Measurements from ENCODE around the gene SRP68.

SRP68 gene

DNA sequence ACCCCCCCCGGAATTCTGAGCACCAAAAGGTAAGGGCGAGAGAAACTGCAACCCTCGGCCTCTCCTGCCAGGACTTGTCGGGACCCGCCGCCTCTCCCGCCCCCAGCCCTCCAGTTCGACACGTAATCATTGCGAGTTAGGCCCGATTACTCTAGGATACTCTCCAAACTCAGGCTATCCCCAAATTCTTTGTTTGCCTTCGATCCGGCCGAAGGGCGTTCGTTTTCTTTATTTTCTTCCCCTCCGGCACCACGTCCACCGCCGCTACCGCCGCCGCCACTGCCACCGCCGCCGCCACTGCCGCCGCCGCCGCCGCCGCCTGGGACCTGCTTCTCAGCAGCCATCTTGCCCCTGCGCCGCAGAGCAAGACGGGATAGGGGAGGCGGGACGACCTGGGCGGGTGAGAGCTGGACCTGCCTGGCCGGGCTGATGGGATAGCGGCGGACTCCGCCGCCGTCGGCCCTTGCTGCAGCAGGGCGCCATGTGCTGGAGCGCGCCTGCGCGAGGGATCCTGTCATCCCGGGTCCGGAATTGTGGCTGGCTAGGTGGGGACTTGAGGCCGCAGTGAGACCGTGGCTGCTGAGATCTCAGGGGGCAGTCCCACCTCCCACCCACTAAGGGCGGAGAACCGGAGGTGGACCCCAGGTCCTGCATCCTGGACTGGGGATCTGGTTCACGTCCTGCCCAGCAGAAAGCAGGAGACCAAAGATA, at the start of gene SRP68:
TSS of gene SRP68 (minus strand) at position 370 of the 711 bp plus-strand sequence. CDS start at position 344, 26 bp downstream.
- peak; percentile 87 for DNase-seq

DNA sequence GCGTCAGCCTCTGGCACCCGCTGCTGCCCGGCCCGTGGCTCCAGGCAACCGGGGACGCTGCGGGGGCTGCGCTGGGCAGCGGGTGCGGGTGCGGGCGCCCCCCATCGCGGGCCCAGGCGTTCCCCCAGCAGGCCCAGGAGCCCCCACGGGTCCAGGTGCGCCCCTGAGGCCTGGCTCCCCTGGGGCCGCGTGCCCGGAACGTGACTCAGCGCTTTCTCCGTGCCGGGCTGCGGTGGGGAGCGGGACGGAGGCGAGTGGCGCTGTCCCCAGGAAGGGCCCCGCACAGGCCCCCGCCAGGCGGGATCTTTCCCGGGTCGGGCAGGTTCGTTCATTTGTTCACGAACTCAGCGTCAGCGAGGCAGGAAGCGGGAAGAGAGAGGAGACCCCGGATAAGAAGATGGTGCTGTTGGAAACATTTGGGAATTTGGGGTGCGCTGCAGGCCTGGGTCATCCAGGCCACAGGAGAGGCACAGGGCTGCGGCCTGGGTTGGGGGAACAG, 49.7 kb upstream of the SRP68 start:
- no peak for DNase-seq

DNA sequence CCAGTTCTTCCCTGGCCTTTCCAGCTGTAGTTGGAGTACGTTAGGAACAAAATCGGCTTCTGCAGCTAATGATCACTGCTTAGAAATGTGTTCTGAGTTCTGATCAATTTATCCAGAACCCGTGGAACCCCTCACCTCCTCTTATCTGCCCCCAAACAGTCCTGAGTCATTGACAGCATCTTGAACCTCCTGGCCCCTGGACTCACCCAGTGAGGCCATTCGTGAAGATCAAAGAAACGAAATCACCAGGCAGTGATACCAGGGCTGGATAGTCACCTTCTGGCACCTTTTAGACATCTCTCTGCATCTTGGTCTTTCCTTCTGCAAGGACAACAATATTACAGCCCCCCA, 48.3 kb upstream of the SRP68 start:
- DNase-seq = no peak

DNA sequence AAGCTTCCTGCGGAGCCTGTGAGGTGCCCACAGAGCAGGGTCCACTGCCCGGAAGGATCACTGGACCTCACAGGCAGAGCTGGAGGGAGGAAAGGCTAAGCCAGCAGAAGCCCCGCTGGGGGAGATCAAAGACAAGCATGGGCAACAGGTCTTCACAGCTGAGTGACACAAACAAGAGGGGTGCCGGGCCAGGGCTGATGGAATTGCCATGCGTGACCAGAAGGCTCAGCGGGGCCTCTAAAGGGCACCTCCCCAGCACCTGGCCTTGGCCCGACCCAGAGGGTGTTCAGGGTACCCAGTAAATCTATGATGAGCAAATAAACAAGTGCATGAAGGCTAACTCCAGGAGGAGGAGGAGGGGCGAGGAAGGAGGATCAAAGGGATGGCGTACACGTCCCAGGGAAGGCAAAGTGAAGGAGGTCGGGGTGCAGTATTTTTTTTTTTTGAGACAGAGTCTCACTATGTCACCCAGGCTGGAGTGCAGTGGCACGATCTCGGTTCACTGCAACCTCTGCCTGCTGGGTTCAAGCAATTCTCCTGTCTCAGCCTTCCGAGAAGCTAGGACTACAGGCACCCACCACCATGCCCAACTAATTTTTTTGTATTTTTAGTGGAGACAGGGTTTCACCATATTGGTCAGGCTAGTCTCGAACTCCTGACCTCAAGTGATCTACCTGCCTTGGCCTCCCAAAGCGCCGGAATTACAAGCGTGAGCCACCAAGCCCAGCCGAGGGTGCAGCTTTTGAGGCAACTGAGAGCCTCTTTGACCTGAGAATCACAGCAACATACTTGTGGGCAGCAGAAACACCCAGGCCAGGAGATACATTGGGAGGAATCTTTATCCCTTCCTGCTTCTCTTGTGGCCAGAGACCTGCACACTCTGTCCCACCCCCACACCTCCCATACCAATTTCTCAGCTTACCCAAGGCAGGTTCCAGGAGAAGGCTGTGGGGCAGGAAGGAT, 47.4 kb upstream of the SRP68 start:
- DNase-seq = no peak

DNA sequence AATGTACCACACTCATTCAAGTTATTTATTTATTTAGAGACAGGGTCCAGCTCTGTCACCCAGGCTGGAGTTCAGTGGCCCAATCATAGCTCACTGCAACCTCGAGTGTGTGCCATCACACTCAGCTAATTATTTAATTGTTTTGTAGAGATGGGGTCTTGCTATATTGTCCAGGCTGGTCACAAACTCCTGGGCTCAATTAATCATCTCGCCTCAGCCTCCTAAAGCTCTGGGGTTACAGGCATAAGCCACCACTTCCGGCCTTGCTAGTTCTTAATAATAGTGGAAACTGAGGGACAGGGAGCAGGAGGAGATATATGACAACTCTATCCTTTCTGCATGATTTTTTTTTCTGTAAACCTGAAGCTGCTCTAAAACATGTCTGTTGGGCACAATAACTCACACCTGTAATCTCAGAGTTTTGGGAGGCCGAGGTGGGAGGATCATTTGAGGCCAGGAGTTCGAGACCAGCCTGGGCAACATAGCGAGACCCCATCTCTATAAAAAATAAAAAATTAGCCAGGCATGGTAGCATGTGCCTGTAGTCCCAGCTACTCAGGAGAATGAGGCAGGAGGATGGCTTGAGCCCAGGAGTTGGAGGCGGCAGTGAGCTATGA, 42.9 kb upstream of the SRP68 start:
- DNase-seq = no peak

DNA sequence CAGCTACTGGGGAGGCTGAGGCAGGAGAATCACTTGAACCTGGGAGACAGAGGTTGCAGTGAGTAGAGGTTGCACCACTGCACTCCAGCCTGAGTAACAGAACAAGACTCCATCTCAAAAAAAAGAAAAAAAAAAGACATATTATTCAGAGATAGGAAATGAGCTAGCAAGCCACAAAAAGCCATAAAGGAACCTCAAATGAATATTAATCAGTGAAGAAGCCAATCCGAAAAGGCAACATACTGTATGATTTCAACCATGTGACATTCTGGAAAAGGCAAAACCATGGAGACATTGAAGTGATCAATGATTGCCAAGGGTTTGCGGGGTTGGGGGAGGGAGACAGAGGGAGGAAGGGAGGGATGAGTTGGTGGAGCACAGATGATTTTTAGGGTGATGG, 39.6 kb upstream of the SRP68 start:
- DNase-seq = no peak

DNA sequence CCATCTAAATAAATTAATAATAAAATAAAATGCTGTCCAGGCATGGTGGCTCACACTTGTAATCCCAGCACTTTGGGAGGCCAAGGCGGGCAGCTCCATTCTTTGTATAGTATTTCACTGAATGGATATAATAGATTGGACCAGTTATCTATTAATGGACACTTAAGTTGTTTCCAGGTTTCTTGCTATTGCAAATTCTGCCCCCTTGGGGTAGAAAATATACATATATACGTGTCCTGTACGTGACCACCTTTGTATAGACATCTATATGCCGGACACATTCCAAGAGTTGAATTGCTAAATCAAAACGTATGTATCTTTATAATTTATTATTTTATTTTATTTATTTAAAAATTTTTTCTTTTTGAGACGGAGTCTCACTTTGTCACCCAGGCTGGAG, 35.2 kb upstream of the SRP68 start:
- DNase-seq = no peak

DNA sequence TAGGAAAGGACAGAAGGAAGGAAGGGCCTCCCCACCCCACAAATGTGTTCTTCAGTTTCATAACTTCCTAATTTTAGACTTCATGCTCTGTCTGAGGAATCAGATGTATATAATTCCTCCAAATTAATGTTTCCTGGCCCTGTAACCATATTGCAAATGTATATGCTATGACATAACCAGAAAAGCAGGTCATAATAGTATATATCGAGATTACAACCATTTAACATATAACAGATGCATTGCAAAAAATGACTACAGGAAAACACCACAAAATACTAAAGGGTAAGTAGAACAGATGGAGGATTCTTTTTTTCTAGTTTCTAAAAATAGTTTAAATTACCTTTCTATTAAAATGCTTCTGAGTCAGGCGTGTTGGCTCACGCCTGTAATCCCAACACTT, 34.4 kb upstream of the SRP68 start:
- peak; percentile 22 for DNase-seq

DNA sequence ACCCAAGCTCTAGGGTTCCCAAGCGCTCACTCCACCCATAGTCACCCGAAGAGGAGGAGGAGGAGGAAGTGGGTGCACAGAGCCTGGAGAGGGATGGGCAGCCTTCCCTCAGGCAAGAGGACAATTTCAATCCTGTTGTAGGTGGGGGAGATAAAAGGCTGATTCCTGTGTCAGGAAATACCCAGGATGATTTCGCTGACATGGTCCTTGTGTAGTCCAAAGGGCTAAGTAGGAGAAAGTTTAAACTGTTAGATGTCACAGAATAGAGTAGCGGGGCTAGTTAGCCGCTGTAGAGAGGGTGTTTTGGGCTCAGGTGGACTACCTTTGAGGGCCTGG, 32.5 kb upstream of the SRP68 start:
- DNase-seq = no peak

DNA sequence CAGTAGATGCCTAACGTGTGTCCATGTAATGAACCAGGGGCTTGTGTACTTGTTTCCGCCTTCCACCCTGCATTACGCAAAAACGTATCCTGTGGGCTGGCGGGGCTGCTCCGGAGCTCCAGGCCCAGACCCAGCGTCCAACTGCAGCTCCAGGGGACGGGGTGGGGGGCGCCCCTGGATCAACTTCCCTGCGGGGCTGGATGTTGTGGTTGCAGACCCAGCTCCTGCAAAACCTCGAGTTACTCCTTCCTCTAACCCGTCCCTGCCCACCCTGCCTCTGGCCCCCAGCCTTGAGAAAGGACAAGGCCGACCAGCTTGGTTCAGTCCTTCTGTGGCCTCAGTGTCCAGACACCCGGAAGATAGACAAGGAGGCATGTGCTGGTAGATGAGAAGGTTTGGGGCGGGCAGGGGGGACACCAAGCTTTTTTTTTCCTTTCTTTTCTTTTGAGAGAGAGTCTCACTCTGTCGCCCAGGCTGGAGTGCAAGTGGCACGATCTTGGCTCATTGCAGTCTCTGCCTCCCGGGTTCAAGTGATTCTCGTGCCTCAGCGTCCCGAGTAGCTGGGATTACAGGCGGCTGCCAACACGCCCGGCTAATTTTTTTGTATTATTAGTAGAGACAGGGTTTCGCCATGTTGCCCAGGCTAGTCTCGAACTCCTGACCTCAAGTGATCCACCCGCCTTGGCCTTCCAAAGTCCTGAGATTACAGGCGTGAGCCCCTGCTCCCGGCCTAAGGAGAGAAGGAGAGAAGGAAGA, 32.0 kb upstream of the SRP68 start:
- no peak for DNase-seq

DNA sequence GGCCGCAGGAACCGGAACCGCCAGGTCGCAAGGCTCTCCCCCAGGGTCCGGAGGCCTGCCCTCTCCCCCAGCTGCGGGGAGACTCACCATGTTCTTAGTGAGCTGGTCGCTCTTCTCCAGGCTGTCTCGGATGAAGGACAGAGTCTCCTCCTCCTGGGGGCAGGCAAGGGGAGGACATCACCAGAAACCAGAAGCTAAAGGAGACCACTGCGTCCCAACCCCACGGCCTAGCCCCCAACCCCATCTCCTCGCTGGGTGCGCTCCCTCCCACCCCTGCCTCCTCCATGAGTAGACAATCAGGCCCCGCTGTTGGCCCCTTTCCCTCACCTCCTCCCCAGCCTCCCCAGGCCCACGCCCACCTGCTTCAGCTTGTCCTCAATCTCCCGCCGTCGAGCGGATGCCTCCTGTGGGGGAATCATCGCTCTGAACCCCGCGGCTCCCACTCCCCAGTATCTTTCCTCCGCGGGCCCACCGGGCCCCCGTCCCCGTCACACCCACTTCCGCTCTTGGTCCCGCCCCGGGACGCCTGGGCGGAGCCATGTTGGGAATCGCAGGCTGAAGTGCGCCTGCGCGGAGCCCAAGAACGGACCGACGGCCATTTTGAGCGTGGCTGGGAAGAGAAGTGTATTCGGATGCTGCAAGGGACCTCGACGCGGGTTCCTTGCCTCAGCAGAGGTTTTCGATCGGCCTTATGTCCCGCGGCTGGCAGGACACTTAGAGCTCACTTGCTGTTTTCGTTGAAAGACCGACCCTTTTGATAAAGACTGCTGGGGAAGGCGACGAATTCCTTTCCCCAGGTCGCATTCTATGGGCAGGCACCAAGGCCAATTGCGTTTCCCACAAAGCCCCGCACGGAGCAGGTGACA, 31.2 kb upstream of the SRP68 start, which contains the start of gene EXOC7:
TSS of gene EXOC7 (minus strand) at position 514 of the 866 bp plus-strand sequence. CDS start at position 419, 95 bp downstream.
- DNase-seq = peak; percentile 87

DNA sequence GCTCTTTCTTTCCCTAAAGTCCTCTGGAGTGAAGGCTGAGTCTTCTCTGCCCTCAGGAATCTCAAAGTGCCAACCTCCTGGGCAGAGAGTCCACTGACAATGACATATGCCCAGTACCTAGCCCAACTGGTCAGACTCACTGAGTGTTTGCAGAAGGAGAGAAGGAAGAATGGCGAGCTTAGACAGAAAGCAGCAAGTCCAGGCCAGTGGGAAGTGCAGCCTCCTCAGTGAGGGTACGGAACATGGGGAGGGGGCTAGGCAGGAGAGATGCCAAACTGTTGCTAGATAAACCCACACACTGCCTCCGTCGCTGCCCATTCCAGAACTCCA, 30.6 kb upstream of the SRP68 start:
- DNase-seq = no peak

DNA sequence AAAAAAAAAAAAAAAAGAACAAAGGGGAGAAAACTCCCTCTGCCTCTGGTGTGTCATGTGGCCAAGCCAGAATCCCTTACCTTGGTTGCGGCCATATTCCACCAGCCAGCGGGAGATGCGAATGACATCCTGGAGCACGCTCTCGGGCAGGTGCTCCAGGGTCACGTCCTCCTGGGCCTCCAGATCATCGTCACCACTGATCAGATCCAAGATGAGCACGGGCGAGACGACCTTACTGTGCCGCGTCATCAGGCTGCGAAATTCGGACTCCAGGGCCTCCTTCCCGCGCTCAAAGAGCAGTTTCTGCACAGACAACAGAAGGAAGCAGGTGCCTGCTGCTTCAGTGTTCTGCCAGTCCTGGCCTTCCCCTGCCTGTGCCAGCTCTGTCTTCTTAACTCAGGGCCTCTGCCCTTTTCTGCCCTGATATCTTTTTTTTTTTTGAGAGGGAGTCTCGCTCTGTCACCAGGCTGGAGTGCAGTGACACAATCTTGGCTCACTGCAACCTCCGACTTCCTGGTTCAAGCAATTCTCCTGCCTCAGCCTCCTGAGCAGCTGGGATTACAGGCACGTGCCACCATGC, 25.5 kb upstream of the SRP68 start:
- DNase-seq = no peak

DNA sequence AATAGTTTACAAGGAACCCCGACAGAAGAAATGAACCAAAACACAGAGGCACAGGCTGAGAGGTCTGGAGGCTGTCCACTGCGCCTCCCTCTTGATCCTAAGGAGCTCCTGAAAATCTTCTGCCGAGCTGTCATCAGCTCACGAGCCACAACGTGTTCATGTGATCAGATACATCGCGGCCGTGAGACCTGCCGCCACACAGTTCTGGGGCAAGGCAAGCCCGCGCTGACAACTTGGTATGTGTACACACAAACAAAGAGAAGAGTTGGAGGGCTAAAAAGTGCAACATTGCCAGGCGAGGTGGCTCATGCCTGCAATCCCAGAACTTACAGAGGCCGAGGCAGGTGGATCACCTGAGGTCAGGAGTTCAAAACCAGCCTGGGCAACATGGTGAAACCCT, 23.6 kb upstream of the SRP68 start:
- no peak for DNase-seq

DNA sequence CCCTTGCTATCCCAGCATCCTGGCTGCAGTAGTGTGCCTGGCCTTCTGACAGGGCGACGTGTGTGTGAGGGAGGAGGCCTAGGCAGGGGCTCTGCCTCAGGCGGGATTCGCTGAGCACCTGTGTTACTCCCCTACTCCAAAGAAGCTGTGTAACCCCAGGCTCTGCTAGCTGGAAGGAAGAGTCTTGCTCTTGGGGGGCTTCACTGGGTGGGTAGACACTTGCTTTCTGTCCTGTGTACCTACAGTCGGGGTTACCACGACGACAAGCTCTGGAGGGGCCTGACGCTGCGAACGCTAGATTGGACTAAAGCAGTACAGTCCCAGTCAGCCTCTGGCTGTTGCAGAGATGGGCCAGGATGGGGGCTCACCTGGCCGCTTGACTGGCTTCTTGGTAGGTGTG, 21.7 kb upstream of the SRP68 start:
- no peak for DNase-seq

DNA sequence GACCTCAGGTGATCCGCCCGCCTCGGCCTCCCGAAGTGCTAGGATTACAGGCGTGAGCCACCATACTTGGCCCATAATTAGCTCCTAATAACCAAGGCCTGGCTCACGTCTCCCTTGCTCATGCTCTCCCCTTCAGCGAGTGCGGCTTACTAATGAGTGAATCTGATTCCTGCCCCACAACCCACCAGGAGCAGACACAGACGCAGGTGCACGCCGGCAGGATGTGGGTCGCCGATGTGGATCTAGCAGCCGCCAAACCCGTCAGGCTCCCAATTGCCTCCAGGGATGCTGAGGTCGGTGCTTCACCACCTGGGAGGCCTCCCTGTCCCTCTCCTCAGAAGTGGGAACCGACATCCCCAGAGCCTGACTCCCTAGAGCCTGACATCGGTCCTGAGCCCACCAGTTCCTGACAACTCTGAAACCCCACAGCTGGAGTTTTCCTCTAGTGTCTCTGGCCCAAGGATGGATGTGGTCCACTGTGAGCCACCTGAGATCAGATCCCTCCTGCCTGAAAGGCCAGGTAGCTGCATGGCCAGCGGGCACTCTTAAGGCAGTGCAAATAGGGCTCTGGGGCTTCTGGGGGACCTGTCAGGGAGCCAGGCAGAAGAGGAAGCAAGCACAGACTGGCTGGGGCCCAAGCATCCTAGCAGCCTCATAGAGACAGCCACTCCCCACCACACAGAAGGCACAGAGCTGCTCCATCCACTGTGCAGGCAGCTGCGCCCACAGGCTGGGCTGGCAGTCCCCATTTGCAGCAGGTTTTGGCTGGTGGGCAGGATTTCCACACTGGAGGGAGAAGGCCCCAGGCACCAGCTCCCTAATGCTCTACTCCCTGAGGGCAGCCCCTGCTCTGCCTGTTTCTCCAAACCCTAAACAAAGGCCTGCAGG, 20.5 kb upstream of the SRP68 start:
- no peak for DNase-seq

DNA sequence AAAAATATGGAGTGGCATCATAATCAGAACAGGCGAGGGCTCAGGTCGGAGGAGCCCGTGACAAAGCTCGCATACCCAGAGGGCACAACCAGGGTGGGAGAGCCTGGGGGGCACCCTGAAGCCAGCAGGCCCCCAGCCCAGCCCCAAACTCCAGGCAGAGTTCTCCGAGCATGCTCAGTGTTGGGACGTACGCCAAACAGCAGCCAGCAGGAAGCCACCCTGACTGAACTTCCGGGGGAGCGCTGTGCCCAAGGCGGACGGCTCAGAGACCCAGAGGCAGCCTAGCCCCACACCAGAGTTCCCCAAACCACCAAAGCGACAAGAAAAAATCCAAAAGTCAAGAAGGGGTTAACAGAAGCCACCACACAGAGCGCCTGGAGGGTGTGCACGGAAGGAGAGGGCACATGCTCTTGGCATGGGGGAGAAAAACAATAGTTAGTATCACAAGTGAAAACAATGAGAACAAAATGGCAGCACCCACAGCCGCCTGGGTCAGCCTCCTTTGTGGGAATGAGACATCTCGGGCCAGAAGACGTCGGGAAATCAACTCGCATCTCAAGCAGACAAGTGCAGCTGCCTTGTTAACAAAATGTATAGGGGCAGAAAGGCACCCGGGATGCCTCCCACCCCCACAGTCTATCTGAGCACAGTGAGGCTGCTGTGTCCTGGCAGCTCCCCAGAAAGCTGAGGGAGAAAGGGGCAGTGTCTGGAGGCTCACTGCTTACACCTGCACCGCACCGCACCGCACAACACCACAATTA, 19.4 kb upstream of the SRP68 start:
- no peak for DNase-seq

DNA sequence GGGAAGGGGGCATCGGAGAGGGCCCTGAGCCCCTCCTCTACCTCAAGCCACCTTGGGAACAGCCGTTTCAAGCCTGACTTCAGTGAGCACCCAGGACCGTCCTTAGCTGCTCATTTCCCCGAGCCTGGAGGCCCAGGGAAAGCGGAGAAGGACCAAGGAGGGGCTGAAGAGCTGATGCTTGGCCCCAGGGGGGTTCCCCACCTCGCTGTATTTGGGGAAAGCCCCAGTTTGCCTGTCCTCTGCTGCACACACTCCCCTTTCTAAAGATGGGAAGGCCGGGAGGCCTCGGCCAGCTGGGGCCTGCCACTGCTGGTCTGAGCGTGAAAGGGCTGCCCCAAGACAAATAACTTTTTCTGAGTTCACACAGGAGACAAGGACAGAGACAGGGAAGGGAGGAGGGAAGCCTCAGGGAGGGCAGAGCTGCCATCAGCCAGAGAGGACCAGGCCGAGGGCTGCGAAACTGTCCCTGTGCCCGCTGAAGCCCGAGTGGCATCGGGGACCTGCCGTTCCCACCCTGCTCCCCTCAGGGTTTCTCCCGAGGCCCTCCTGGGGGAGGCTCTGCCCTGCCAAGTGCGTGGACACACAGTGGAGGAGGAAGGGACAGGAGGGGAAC, 18.3 kb upstream of the SRP68 start:
- no peak for DNase-seq

All from NCI-H1694 treated with DMSO at 0.1 percent for 48 hours (cell line).